Activated CD4-positive, alpha-beta T cell treated with anti-CD3 and anti-CD28 coated beads, Interleukin-2, amount 10 ng/mL, durations not matched to agents 24 days and 14 days (primary cell): Measurements from ENCODE around the gene NLGN4X. TPM values are rescaled to one million over a fixed set of nuclear protein-coding genes. Genes with fewer than 3 reads are reported as not detected.

Experiments
- DNase-seq: peaks from one replicate; pipeline ENCODE4 v3.0.0; 2022
- H3K27ac Mint-ChIP-seq: one replicate; pipeline ENCODE4 v1.8.0; 2022; ENCODE audit warnings: mild to moderate bottlenecking, mixed read lengths
- H3K27me3 Mint-ChIP-seq: one replicate; pipeline ENCODE4 v1.8.0; 2022; ENCODE audit warnings: mixed read lengths
- H3K36me3 Mint-ChIP-seq: one replicate; pipeline ENCODE4 v1.8.0; 2022; ENCODE audit warnings: low read depth, mild to moderate bottlenecking, mixed read lengths
- H3K4me1 Mint-ChIP-seq: one replicate; pipeline ENCODE4 v1.8.0; 2021; ENCODE audit warnings: mixed read lengths
- H3K4me3 Mint-ChIP-seq: one replicate; pipeline ENCODE4 v1.8.0; 2022; ENCODE audit warnings: mild to moderate bottlenecking, moderate library complexity, mixed read lengths
- H3K9me3 Mint-ChIP-seq: one replicate; pipeline ENCODE4 v1.8.0; 2021; ENCODE audit warnings: mixed read lengths
- intact Hi-C: fragments of 100-400 bp; cut with micrococcal nuclease; formaldehyde crosslinking; loops from one replicate; pipeline ENCODE4 v1.15.1; 2023
- total RNA-seq: library from RNA; stranded (reverse); gene quantifications from 2 replicates; pipeline ENCODE4 v1.2.3, GENCODE V29; 2022

The NLGN4X gene
- total RNA-seq, 1 donor from 2014 or later: not detected

- no peaks in the 10 kb centered on the region for H3K9me3 Mint-ChIP-seq
- H3K27me3 Mint-ChIP-seq: no peaks in the 10 kb centered on the region
- H3K36me3 Mint-ChIP-seq: no peaks in the 10 kb centered on the region
- intact Hi-C loops: no loop called here
- H3K27ac Mint-ChIP-seq: no peak overlapping the region
- H3K4me3 Mint-ChIP-seq: no peak overlapping the region
- DNase-seq: no peak
- H3K4me1 Mint-ChIP-seq: no peaks in the 10 kb centered on the region
Measured at GRCh38 chrX:6095469-6095868, 133.2 kb downstream of the NLGN4X start.

GRCh38 chrX:6074532-6074931 is 154.1 kb downstream of the NLGN4X start:
- H3K27ac Mint-ChIP-seq: no peak overlapping the region
- no peaks in the 10 kb centered on the region for H3K27me3 Mint-ChIP-seq
- DNase-seq: no peak
- no peaks in the 10 kb centered on the region for H3K36me3 Mint-ChIP-seq
- intact Hi-C loops: no loop called here
- no peaks in the 10 kb centered on the region for H3K9me3 Mint-ChIP-seq
- no peaks in the 10 kb centered on the region for H3K4me1 Mint-ChIP-seq
- H3K4me3 Mint-ChIP-seq: no peak overlapping the region

GRCh38 chrX:6071731-6072130 is 156.9 kb downstream of the NLGN4X start:
- no peak for DNase-seq
- Mint-ChIP-seq H3K27ac (no peak overlapping the region), H3K4me1 (no peaks in the 10 kb centered on the region), H3K27me3 (no peaks in the 10 kb centered on the region), H3K9me3 (no peaks in the 10 kb centered on the region), H3K36me3 (no peaks in the 10 kb centered on the region), H3K4me3 (no peak overlapping the region)
- intact Hi-C loops: no loop called here

GRCh38 chrX:6067600-6067999 is 161.1 kb downstream of the NLGN4X start:
- Mint-ChIP-seq H3K4me3 (no peak overlapping the region), H3K4me1 (no peaks in the 10 kb centered on the region), H3K9me3 (no peaks in the 10 kb centered on the region)

GRCh38 chrX:6053141-6053540 is 175.5 kb downstream of the NLGN4X start:
- no peaks in the 10 kb centered on the region for H3K9me3 Mint-ChIP-seq
- H3K4me3 Mint-ChIP-seq: no peak overlapping the region
- H3K4me1 Mint-ChIP-seq: no peaks in the 10 kb centered on the region
- no peaks in the 10 kb centered on the region for H3K27me3 Mint-ChIP-seq
- H3K27ac Mint-ChIP-seq: no peak overlapping the region
- intact Hi-C loops: no loop called here
- no peak for DNase-seq
- H3K36me3 Mint-ChIP-seq: no peaks in the 10 kb centered on the region

More at GRCh38 chrX:6067600-6067999, 161.1 kb downstream of the NLGN4X start:
- Mint-ChIP-seq H3K27ac (no peak overlapping the region), H3K27me3 (no peaks in the 10 kb centered on the region), H3K36me3 (no peaks in the 10 kb centered on the region)
- intact Hi-C loops: no loop called here
- no peak for DNase-seq

- no peaks in the 10 kb centered on the region for H3K36me3 Mint-ChIP-seq
- no peak overlapping the region for H3K27ac Mint-ChIP-seq
- H3K27me3 Mint-ChIP-seq: no peaks in the 10 kb centered on the region
- intact Hi-C loops: no loop called here
- no peak overlapping the region for H3K4me3 Mint-ChIP-seq
- no peak for DNase-seq
- no peaks in the 10 kb centered on the region for H3K9me3 Mint-ChIP-seq
- no peaks in the 10 kb centered on the region for H3K4me1 Mint-ChIP-seq
Measured at GRCh38 chrX:6052111-6052745, 176.4 kb downstream of the NLGN4X start.

GRCh38 chrX:6049132-6049531 is 179.5 kb downstream of the NLGN4X start:
- H3K27ac Mint-ChIP-seq: no peak overlapping the region
- no peaks in the 10 kb centered on the region for H3K4me1 Mint-ChIP-seq
- no peak overlapping the region for H3K4me3 Mint-ChIP-seq
- DNase-seq: no peak
- intact Hi-C loops: no loop called here
- H3K9me3 Mint-ChIP-seq: no peaks in the 10 kb centered on the region
- no peaks in the 10 kb centered on the region for H3K27me3 Mint-ChIP-seq
- H3K36me3 Mint-ChIP-seq: no peaks in the 10 kb centered on the region

- intact Hi-C loops: no loop called here
- no peak overlapping the region for H3K27ac Mint-ChIP-seq
- no peaks in the 10 kb centered on the region for H3K4me1 Mint-ChIP-seq
- no peaks in the 10 kb centered on the region for H3K9me3 Mint-ChIP-seq
- DNase-seq: no peak
- no peaks in the 10 kb centered on the region for H3K27me3 Mint-ChIP-seq
- no peaks in the 10 kb centered on the region for H3K36me3 Mint-ChIP-seq
- H3K4me3 Mint-ChIP-seq: no peak overlapping the region
Measured at GRCh38 chrX:6041630-6042029, 187.0 kb downstream of the NLGN4X start.

GRCh38 chrX:6029014-6029413 is 199.7 kb downstream of the NLGN4X start:
- H3K36me3 Mint-ChIP-seq: no peaks in the 10 kb centered on the region
- no peaks in the 10 kb centered on the region for H3K27me3 Mint-ChIP-seq
- H3K4me1 Mint-ChIP-seq: no peaks in the 10 kb centered on the region
- no peak overlapping the region for H3K4me3 Mint-ChIP-seq
- no peak overlapping the region for H3K27ac Mint-ChIP-seq
- no peak for DNase-seq
- intact Hi-C loops: loop anchor here (10.0 kb wide), 1 partner anchor 1896 kb away; the partner anchor contains the start of gene PNPLA4
- H3K9me3 Mint-ChIP-seq: no peaks in the 10 kb centered on the region

GRCh38 chrX:6026980-6027379 is 201.7 kb downstream of the NLGN4X start:
- Mint-ChIP-seq H3K4me3 (no peak overlapping the region), H3K27ac (no peak overlapping the region), H3K9me3 (no peaks in the 10 kb centered on the region), H3K4me1 (peaks cover under 1% of the 10 kb centered on the region), H3K27me3 (no peaks in the 10 kb centered on the region), H3K36me3 (no peaks in the 10 kb centered on the region)
- intact Hi-C loops: loop anchor here (10.0 kb wide), 1 partner anchor 1898 kb away; the partner anchor contains the start of gene PNPLA4
- no peak for DNase-seq

- no peak overlapping the region for H3K27ac Mint-ChIP-seq
- DNase-seq: no peak
- H3K4me3 Mint-ChIP-seq: no peak overlapping the region
- intact Hi-C loops: loop anchor here (10.0 kb wide), 1 partner anchor 1898 kb away; the partner anchor contains the start of gene PNPLA4
- no peaks in the 10 kb centered on the region for H3K9me3 Mint-ChIP-seq
- H3K36me3 Mint-ChIP-seq: no peaks in the 10 kb centered on the region
- no peaks in the 10 kb centered on the region for H3K27me3 Mint-ChIP-seq
- H3K4me1 Mint-ChIP-seq: peaks cover 2% of the 10 kb centered on the region
Measured at GRCh38 chrX:6026429-6026828, 202.2 kb downstream of the NLGN4X start.

GRCh38 chrX:6024204-6024603 is 204.5 kb downstream of the NLGN4X start:
- Mint-ChIP-seq H3K27me3 (no peaks in the 10 kb centered on the region), H3K4me3 (no peak overlapping the region), H3K4me1 (peaks cover 2% of the 10 kb centered on the region), H3K27ac (no peak overlapping the region), H3K36me3 (no peaks in the 10 kb centered on the region), H3K9me3 (no peaks in the 10 kb centered on the region)
- no peak for DNase-seq
- intact Hi-C loops: loop anchor here (10.0 kb wide), 1 partner anchor 1901 kb away; the partner anchor contains the start of gene PNPLA4

- H3K4me1 Mint-ChIP-seq: peaks cover 2% of the 10 kb centered on the region
- no peaks in the 10 kb centered on the region for H3K9me3 Mint-ChIP-seq
- no peak overlapping the region for H3K27ac Mint-ChIP-seq
- H3K4me3 Mint-ChIP-seq: no peak overlapping the region
- no peaks in the 10 kb centered on the region for H3K36me3 Mint-ChIP-seq
- peak; percentile 61 for DNase-seq
- intact Hi-C loops: loop anchor here (10.0 kb wide), 1 partner anchor 1903 kb away; the partner anchor contains the start of gene PNPLA4
- H3K27me3 Mint-ChIP-seq: no peaks in the 10 kb centered on the region
Measured at GRCh38 chrX:6021316-6022091, 207.2 kb downstream of the NLGN4X start.

GRCh38 chrX:6019076-6019475 is 209.6 kb downstream of the NLGN4X start:
- Mint-ChIP-seq H3K27ac (no peak overlapping the region), H3K4me3 (no peak overlapping the region), H3K27me3 (no peaks in the 10 kb centered on the region), H3K4me1 (peaks cover 2% of the 10 kb centered on the region), H3K36me3 (no peaks in the 10 kb centered on the region), H3K9me3 (no peaks in the 10 kb centered on the region)
- intact Hi-C loops: no loop called here
- no peak for DNase-seq
